Placental pericyte (primary cell): ENCODE results near the gene FURIN. TPM values are rescaled to one million over a fixed set of nuclear protein-coding genes. Genes with fewer than 3 reads are reported as not detected.

ENCODE experiments used
- small RNA-seq: library from RNA; depleted of rRNA; stranded (forward); fragments of <200 nt; gene quantifications from one replicate; pipeline ENCODE3, GENCODE V24; 2012; ENCODE audit warnings: low replicate concordance
- total RNA-seq: library from RNA; depleted of rRNA; stranded (reverse); fragments of >200 nt; gene quantifications from 2 replicates; pipeline ENCODE4 v1.2.3, GENCODE V29; 2012

Gene FURIN
- 72.0 and 142 TPM in 2 replicates for total RNA-seq

DNA sequence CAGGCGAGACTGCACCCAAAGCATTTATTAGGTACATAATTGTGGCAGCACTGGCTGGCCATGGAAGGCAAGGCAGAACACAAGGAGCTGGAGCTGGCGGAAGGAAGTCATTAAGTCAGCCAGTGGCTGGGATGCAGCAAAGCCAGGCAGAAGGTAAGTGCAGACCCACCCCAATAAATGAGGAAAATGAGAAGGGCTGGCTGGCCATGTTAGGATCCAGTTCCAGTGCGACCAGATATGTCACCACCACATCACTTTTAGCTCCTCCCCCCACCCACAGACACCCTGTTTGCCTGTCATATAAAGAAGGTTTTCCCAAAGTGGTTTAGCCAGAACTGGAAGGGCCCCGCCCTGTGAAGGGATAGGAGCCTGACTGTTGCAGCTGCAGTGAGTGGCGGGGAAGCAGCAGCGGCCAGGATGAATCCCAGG lies at the start of gene FURIN:
FURIN (plus strand) TSS at position 328 of the 429 bp plus-strand sequence. CDS start 7,153 bp downstream, outside the sequence.

DNA sequence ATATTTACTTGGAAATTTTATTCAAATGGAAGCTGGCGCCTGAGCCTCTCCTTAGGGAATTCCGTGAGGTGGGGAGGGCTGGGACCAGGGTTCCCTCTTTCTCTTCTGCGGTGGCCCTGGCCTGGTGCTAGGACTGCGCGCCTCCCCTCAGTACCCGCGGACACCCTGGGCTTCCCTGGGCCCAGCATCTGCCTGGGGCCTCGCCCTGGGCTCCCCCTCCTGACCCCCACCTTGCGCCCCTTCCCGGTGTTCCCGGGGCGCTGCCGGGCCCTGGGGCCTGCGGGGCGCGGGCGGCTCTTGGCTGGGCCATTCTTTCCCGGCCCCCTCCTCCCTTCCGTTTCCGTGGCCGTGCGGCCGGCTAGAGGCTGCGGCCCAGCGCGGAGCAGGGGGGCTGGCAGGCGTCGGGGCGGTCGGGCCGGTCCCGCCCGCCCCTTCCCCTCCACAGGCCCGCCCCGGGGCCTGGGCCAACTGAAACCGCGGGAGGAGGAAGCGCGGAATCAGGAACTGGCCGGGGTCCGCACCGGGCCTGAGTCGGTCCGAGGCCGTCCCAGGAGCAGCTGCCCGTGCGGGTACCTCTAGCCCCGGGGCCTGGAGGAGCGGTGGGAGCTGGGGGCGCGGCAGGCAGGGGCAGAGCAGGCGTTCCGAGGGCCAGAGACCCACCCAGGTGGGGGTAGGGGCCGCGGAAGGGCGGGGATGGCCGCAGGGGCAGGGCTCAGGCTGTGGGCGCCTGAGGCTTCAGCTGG lies 15.8 kb downstream of the FURIN start, which contains the start of gene FES:
FES (plus strand) TSS at position 529 of the 743 bp plus-strand sequence. CDS start 542 bp downstream, outside the sequence.

DNA sequence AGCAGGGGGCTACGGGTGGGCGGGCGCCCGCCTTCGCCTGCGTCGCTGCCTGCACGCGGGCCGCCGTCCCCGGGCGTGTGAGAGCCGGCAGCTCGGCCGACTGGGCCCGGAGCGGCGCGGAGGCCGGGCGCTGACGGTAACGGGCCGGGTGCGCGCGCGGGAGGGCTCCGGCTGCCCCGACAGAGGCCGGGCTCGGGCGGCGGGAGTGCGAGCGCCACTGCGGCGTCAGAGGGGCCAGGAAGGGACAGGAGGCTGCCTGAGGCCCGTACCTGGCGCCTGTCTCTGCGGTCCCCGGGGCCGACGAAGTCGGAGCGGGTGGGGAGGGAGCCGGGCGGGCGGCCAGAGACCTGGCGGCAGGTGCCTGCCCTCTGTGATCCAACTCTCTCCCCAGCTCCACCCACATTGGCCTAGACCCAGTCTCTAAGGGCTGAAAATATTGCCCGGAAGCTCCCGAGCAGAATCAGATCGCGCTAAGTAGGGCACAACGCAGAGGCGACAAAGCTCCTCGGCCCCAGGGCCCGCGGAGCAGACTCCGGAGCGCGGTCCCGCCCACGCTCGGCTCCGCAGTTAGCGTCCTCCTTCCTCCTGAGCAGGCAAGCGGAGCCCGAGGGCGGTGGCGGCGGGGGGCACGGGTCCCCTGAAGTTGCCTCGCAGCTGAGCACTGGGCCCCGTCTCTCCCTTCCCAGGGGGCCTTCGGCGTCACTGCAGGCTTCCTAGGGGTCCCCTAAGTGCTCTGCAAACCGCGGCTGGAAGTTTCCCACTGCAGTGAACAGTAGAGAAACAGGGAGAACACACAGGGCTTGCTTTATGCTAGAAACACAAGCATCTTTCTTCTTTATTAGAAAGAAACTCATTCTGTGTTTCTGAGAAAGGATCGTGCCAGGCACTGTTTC lies 34.7 kb downstream of the FURIN start, which contains the start of gene MAN2A2:
MAN2A2 (plus strand) TSS at position 463 of the 893 bp plus-strand sequence. CDS start 906 bp downstream, outside the sequence.

DNA sequence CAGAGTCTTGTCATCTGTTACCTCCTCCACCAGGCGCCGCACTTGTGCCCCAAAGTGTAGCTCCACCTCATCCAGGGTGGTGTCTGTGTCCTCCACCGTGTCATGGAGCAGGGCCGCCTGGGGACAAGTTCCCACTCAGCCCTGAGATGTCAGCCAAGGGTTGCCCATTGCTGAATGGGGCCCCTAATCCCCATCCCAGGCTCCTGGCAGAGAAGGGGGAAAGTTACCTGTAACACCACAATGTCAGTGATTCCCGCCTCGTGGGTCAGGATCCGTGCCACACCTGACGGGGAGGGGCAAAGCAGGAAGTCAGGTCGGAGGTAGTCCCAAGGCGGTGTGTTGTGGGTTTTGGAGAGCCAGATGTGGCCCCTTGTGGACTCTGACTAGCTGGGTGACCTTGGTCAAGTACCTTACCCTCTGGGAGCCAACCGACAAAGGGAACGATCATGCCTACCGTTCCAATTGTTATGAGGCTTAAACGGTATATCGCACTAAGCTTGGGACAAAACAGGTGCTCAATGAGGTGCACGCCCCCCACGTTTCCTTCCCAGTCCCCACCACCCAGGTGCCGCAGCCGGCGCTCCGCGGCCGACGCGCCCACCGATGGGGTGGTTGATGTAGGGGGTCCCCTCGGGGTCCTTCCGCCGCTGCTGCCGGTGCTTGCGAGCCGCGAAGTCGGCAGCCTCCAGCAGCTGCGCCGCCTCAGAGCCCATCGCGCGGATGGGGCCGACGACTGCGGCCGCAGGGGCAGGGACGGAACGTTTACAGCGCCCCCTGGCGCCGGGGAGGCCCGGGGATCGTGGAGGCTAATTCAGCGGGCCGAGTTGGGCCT lies 63.7 kb downstream of the FURIN start, which contains the start of gene HDDC3:
HDDC3 (minus strand) TSS at position 722 of the 832 bp plus-strand sequence; CDS start at position 713, 9 bp downstream.

Small RNAs within 50 kb of the gene (small RNA-seq; reads per million reads assigned to genes)
- not detected for gene RN7SL363P

Other genes with a start within 250 kb of the FURIN start
- 0.44 and 17.0 TPM in 2 replicates for gene BLM, start 151.2 kb upstream of the FURIN start, total RNA-seq
- 8.3 and 8.8 TPM in 2 replicates for gene FES, start 15.9 kb downstream of the FURIN start, total RNA-seq
- 13.8 and 20.8 TPM in 2 replicates for gene MAN2A2, start 34.7 kb downstream of the FURIN start, total RNA-seq
- gene HDDC3, start 64.0 kb downstream of the FURIN start, total RNA-seq = 9.7 and 11.8 TPM in 2 replicates
- gene UNC45A, start 66.7 kb downstream of the FURIN start, total RNA-seq = 64.3 and 74.7 TPM in 2 replicates
- gene RCCD1, start 86.3 kb downstream of the FURIN start, total RNA-seq = 5.9 and 16.0 TPM in 2 replicates
- 7.0 and 242 TPM in 2 replicates for gene PRC1, start 125.9 kb downstream of the FURIN start, total RNA-seq
- 9.8 and 10.2 TPM in 2 replicates for gene VPS33B, start 154.0 kb downstream of the FURIN start, total RNA-seq
- gene SV2B, start 231.7 kb downstream of the FURIN start, total RNA-seq = under 0.01 TPM in 1 of 2 replicates, not detected in the other